HepG2 (cell line): ENCODE measurements around the gene TSC22D4. TPM values are rescaled to one million over a fixed set of nuclear protein-coding genes. Genes with fewer than 3 reads are reported as not detected.

ENCODE experiments used
- ATAD3A ChIP-seq: sonication (generic); formaldehyde crosslinking; IDR thresholded peaks from 2 replicates; pipeline ENCODE4 v1.4.0; 2020; ENCODE audit warnings: missing genetic modification reagents
- CCAR2 ChIP-seq: fragments of 200-400 bp; formaldehyde crosslinking; optimal IDR thresholded peaks from 2 replicates; pipeline ENCODE3; 2018; ENCODE audit warnings: low read depth, mild to moderate bottlenecking, low read length, moderate library complexity
- HMG20A ChIP-seq: IDR thresholded peaks from 2 replicates; pipeline ENCODE4 v1.6.1; 2016; ENCODE audit warnings: borderline replicate concordance
- KLF16 ChIP-seq, 2 experiments: sonication (generic) in 1 of 2; formaldehyde crosslinking in 1 of 2; IDR thresholded peaks; 2 replicates each; pipeline versions ENCODE4 v1.6.1 to v1.8.0; 2016 to 2023; ENCODE audit warnings: missing genetic modification reagents in 2 of 2, missing compliant biosample characterization in 1 of 2
- NR2F2 ChIP-seq: IDR thresholded peaks from 2 replicates; pipeline ENCODE4 v1.6.1; 2012; ENCODE audit warnings: low read depth, inconsistent platforms, borderline replicate concordance
- RBM22 ChIP-seq: fragments of 200-400 bp; formaldehyde crosslinking; optimal IDR thresholded peaks from 2 replicates; pipeline ENCODE3; 2017; ENCODE audit warnings: mild to moderate bottlenecking, low read length, moderate library complexity
- SPEN ChIP-seq: sonication (generic); formaldehyde crosslinking; IDR thresholded peaks from 2 replicates; pipeline ENCODE4 v1.5.1; 2020; ENCODE audit warnings: low read depth, mild to moderate bottlenecking, missing genetic modification reagents
- WIZ ChIP-seq: sonication (generic); formaldehyde crosslinking; IDR thresholded peaks from 2 replicates; pipeline ENCODE4 v1.5.1; 2020; ENCODE audit warnings: mild to moderate bottlenecking, missing genetic modification reagents
- ZNF224 ChIP-seq: sonication (generic); formaldehyde crosslinking; IDR thresholded peaks from 2 replicates; pipeline ENCODE4 v1.5.0; 2020; ENCODE audit warnings: mild to moderate bottlenecking, missing genetic modification reagents
- polyA plus RNA-seq, 8 experiments: library from polyadenylated mRNA; depleted of rRNA in 3 of 8; stranded (reverse) in 7 of 8; unstranded in 1 of 8; fragments of >200 nt; fragmentation: Illumina TruSeq in 4 of 8; extraction: Trizol in 4 of 8; gene quantifications; 2 replicates each; pipeline versions ENCODE4 v1.2.1 to v1.2.3, GENCODE V29; 2011 to 2016; ENCODE audit warnings: low read depth in 4 of 8, missing spikeins in 1 of 8, mixed read lengths in 1 of 8; ENCODE audit not compliant: insufficient read depth in 1 of 8
- total RNA-seq, 5 experiments: library from RNA; depleted of rRNA; stranded (reverse); fragments of >200 nt; fragmentation: Illumina TruSeq; extraction: Trizol; gene quantifications; 2 replicates each; pipeline ENCODE4 v1.2.3, GENCODE V29; 2016; ENCODE audit warnings: low read depth in 1 of 5
- TF ChIP-seq, protein P1 (sequence below): sonication (generic); formaldehyde crosslinking; IDR thresholded peaks from 2 replicates; pipeline ENCODE4 v1.8.1; 2023; ENCODE audit warnings: mild to moderate bottlenecking, missing genetic modification reagents
- TF ChIP-seq, protein P2 (sequence below): sonication (generic); formaldehyde crosslinking; IDR thresholded peaks from 2 replicates; pipeline ENCODE4 v1.5.0; 2020; ENCODE audit warnings: mild to moderate bottlenecking, missing genetic modification reagents
- TF ChIP-seq, protein P3 (sequence below): sonication (generic); formaldehyde crosslinking; IDR thresholded peaks from 2 replicates; pipeline ENCODE4 v1.4.0; 2020; ENCODE audit warnings: mild to moderate bottlenecking, missing genetic modification reagents
- TF ChIP-seq, protein P4 (sequence below): sonication (generic); formaldehyde crosslinking; IDR thresholded peaks from 2 replicates; pipeline ENCODE4 v1.5.1; 2020; ENCODE audit warnings: missing genetic modification reagents, mild to moderate bottlenecking, borderline replicate concordance
- TF ChIP-seq, protein P5 (sequence below): sonication (generic); formaldehyde crosslinking; IDR thresholded peaks from 2 replicates; pipeline ENCODE4 v1.4.0; 2020; ENCODE audit warnings: mild to moderate bottlenecking, missing genetic modification reagents
- TF ChIP-seq, protein P6 (sequence below): sonication (generic); formaldehyde crosslinking; IDR thresholded peaks from 2 replicates; pipeline ENCODE4 v1.4.0; 2020; ENCODE audit warnings: missing genetic modification reagents
- TF ChIP-seq, protein P7 (sequence below): sonication (generic); formaldehyde crosslinking; IDR thresholded peaks from 2 replicates; pipeline ENCODE4 v1.8.0; 2022; ENCODE audit warnings: missing genetic modification reagents, mild to moderate bottlenecking, inconsistent platforms, borderline replicate concordance

The TSC22D4 gene
- total and polyA plus RNA-seq, 2 of the 13 experiments (the other 11 are each of a cell fraction or from before 2014, with no cell fraction given) = 7.7 to 8.7 TPM

DNA sequence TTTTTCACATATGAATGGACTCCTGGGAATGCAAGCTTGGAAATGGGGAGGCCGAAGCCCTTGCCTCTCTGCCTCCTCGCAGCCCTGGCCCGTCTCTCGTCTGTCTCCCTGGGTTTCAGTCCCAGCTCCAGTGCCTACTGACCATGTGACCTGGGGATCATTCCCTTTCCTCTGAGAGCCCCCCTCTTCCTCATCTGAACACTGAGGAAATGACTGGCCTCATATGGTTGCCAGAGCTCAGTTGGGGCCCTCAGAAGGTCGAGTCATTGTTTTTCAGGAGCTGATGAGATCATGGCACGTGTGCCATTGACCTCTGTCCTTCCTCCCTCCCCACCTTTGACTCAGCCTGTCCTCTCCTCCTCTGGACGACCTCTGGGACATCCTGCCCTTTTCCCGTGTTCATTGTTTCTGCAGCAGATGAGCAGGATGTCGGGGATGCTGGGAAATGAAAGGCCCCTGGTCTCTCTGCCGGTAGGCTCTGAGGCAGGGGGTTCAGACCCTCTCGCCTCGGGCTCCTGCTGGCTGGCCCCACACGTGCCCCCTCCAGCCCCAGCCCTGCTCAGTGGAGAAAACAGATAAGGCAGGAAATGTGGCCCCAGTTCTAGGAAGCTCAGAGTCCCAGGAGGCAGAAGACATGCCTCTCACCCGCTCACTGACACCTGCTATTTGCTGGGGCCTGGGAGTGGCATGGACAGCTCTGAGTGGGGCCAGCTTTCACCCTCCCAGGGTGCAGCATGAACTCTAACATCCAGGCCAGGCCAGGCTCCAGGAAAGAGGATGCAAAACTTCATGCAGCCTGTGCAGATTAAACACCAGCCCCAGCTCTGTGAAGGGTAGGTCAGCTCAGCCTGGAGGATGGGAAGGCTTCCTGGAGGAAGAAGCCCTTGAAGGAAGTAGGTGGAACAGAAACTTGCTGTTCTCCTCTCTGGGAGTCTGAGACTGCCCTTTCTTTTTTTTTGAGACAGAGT, 34.4 kb downstream of the TSC22D4 start (continued):
- TF ChIP-seq, protein P1, sequence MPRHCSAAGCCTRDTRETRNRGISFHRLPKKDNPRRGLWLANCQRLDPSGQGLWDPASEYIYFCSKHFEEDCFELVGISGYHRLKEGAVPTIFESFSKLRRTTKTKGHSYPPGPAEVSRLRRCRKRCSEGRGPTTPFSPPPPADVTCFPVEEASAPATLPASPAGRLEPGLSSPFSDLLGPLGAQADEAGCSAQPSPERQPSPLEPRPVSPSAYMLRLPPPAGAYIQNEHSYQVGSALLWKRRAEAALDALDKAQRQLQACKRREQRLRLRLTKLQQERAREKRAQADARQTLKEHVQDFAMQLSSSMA (CRISPR knock-in tag) = no peak
- TF ChIP-seq, protein P2, sequence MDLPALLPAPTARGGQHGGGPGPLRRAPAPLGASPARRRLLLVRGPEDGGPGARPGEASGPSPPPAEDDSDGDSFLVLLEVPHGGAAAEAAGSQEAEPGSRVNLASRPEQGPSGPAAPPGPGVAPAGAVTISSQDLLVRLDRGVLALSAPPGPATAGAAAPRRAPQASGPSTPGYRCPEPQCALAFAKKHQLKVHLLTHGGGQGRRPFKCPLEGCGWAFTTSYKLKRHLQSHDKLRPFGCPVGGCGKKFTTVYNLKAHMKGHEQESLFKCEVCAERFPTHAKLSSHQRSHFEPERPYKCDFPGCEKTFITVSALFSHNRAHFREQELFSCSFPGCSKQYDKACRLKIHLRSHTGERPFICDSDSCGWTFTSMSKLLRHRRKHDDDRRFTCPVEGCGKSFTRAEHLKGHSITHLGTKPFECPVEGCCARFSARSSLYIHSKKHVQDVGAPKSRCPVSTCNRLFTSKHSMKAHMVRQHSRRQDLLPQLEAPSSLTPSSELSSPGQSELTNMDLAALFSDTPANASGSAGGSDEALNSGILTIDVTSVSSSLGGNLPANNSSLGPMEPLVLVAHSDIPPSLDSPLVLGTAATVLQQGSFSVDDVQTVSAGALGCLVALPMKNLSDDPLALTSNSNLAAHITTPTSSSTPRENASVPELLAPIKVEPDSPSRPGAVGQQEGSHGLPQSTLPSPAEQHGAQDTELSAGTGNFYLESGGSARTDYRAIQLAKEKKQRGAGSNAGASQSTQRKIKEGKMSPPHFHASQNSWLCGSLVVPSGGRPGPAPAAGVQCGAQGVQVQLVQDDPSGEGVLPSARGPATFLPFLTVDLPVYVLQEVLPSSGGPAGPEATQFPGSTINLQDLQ (CRISPR knock-in tag) = 0 out of 2 replicates have a peak, but pooled peaks have one; percentile 67
- TF ChIP-seq SPEN (peak; percentile 83), ZNF224 (CRISPR knock-in tag) (no peak; the same call in 1 of the 2 replicates), CCAR2 (no peak), WIZ (CRISPR knock-in tag) (peak; percentile 65; the same call in 1 of the 2 replicates), HMG20A (peak; percentile 50; the same call in 1 of the 2 replicates), RBM22 (peak; percentile 37), NR2F2 (peak; percentile 86), ATAD3A (CRISPR knock-in tag) (no peak), KLF16 (CRISPR knock-in tag; IDR thresholded peaks at IDR 0.05) (peak in 1 of 2 experiments; percentile 72; a peak in 2 of 4 replicates)
- TF ChIP-seq, protein P3, sequence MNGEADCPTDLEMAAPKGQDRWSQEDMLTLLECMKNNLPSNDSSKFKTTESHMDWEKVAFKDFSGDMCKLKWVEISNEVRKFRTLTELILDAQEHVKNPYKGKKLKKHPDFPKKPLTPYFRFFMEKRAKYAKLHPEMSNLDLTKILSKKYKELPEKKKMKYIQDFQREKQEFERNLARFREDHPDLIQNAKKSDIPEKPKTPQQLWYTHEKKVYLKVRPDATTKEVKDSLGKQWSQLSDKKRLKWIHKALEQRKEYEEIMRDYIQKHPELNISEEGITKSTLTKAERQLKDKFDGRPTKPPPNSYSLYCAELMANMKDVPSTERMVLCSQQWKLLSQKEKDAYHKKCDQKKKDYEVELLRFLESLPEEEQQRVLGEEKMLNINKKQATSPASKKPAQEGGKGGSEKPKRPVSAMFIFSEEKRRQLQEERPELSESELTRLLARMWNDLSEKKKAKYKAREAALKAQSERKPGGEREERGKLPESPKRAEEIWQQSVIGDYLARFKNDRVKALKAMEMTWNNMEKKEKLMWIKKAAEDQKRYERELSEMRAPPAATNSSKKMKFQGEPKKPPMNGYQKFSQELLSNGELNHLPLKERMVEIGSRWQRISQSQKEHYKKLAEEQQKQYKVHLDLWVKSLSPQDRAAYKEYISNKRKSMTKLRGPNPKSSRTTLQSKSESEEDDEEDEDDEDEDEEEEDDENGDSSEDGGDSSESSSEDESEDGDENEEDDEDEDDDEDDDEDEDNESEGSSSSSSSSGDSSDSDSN (CRISPR knock-in tag) = peak; percentile 49; the same call in 1 of the 2 replicates
- TF ChIP-seq, protein P4, sequence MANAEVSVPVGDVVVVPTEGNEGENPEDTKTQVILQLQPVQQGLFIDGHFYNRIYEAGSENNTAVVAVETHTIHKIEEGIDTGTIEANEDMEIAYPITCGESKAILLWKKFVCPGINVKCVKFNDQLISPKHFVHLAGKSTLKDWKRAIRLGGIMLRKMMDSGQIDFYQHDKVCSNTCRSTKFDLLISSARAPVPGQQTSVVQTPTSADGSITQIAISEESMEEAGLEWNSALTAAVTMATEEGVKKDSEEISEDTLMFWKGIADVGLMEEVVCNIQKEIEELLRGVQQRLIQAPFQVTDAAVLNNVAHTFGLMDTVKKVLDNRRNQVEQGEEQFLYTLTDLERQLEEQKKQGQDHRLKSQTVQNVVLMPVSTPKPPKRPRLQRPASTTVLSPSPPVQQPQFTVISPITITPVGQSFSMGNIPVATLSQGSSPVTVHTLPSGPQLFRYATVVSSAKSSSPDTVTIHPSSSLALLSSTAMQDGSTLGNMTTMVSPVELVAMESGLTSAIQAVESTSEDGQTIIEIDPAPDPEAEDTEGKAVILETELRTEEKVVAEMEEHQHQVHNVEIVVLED (CRISPR knock-in tag) = peak; percentile 56; the same call in 1 of the 2 replicates
- TF ChIP-seq, protein P5, sequence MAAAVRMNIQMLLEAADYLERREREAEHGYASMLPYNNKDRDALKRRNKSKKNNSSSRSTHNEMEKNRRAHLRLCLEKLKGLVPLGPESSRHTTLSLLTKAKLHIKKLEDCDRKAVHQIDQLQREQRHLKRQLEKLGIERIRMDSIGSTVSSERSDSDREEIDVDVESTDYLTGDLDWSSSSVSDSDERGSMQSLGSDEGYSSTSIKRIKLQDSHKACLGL (CRISPR knock-in tag) = no peak; the same call in 1 of the 2 replicates
- TF ChIP-seq, protein P6, sequence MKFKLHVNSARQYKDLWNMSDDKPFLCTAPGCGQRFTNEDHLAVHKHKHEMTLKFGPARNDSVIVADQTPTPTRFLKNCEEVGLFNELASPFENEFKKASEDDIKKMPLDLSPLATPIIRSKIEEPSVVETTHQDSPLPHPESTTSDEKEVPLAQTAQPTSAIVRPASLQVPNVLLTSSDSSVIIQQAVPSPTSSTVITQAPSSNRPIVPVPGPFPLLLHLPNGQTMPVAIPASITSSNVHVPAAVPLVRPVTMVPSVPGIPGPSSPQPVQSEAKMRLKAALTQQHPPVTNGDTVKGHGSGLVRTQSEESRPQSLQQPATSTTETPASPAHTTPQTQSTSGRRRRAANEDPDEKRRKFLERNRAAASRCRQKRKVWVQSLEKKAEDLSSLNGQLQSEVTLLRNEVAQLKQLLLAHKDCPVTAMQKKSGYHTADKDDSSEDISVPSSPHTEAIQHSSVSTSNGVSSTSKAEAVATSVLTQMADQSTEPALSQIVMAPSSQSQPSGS (CRISPR knock-in tag) = peak; percentile 98
- TF ChIP-seq, protein P7, sequence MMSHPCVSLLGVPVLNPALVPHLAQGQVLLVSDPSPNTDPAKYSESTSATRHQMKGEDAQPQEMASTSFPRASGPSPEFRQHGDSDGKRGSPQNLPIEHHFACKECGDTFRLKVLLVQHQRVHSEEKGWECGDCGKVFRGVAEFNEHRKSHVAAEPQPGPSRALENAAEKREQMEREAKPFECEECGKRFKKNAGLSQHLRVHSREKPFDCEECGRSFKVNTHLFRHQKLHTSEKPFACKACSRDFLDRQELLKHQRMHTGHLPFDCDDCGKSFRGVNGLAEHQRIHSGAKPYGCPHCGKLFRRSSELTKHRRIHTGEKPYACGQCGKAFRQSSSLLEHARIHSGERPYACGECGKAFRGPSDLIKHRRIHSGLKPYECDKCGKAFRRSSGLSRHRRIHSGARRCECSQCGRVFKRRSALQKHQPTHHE (CRISPR knock-in tag) = no peak
